Fibroblast of pulmonary artery (primary cell): ENCODE data around the gene SDK1.

Source experiments
- DNase-seq: peaks from one replicate; pipeline ENCODE4 v3.0.0-alpha.2; 2010; ENCODE audit warnings: low read depth
- H3K4me3 ChIP-seq: replicated peaks from 2 replicates; pipeline ENCODE4 v1.5.1; 2011; ENCODE audit warnings: low read depth, mild to moderate bottlenecking, control low read depth, low read length, moderate library complexity
- TF ChIP-seq, protein P1 (sequence below): IDR thresholded peaks from 2 replicates; pipeline ENCODE4 v1.5.1; 2011; ENCODE audit warnings: mild to moderate bottlenecking, control low read depth, low read length, inconsistent platforms; ENCODE audit errors: missing control alignments

SDK1 gene

GRCh38 chr7:4076701-4077294, 775.7 kb downstream of the SDK1 start:
- no peak for DNase-seq
- no peak overlapping the region for H3K4me3 ChIP-seq
- TF ChIP-seq, protein P1, sequence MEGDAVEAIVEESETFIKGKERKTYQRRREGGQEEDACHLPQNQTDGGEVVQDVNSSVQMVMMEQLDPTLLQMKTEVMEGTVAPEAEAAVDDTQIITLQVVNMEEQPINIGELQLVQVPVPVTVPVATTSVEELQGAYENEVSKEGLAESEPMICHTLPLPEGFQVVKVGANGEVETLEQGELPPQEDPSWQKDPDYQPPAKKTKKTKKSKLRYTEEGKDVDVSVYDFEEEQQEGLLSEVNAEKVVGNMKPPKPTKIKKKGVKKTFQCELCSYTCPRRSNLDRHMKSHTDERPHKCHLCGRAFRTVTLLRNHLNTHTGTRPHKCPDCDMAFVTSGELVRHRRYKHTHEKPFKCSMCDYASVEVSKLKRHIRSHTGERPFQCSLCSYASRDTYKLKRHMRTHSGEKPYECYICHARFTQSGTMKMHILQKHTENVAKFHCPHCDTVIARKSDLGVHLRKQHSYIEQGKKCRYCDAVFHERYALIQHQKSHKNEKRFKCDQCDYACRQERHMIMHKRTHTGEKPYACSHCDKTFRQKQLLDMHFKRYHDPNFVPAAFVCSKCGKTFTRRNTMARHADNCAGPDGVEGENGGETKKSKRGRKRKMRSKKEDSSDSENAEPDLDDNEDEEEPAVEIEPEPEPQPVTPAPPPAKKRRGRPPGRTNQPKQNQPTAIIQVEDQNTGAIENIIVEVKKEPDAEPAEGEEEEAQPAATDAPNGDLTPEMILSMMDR = no peak

DNA sequence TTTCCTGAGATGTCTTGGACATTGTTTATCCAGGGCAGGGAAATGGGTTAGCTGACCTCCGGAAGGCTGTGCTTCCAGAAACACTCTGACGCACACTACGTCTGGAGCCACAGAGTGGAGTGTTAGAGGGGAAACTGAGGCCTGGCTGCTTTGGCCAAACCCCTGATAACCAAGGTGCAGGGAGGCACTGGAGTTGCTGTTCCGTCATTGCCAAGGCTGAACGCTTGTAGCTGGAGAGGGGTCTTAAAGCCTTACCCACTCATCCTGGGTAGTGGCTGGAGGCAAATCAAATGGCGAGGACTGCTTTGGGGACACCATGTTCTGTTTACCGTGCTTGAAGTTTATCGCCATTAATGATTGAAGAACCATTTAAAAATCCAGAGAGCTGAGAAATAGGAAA, 776.9 kb downstream of the SDK1 start:
- DNase-seq = no peak
- H3K4me3 ChIP-seq = no peak overlapping the region
- TF ChIP-seq, protein P1 = no peak

DNA sequence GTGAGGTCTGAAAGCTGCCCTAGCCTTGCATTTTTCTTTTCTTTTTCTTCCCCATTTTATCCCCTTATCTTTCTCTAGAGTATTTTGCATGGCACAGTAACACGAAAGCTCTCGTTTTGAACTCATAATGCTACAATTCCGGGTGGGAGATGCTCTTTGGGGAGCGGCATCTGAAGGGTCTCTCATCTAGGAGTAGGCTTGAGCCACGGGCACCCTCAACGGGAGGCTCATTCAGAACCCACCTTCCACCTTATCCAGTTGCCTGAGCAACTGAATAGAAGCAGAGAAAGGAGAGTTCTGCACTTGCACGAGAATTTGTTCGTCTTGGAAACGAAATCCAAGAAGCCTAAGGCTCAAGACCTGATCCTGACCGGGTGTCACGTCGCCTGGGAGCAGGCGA, 777.5 kb downstream of the SDK1 start:
- no peak for DNase-seq
- TF ChIP-seq, protein P1 = no peak

DNA sequence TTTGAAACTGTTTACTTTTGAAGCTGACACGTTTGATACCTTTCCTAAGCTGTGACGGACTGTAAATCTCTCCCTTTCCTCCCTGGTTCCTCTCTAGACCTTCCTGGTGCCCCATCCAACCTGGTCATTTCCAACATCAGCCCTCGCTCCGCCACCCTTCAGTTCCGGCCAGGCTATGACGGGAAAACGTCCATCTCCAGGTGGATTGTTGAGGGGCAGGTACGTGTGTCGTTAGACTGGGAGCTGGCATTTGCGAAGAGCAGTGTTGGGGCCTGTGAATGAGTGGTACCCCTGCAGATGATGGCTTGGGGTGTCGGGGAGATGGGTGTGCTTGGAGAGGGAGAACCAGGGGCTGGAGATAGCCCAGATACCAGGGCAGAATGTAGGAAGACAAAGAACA, 778.3 kb downstream of the SDK1 start:
- no peak for DNase-seq
- TF ChIP-seq, protein P1 = no peak
- H3K4me3 ChIP-seq = no peak overlapping the region

More for the DNA sequence above, 777.5 kb downstream of the SDK1 start:
- no peak overlapping the region for H3K4me3 ChIP-seq

- TF ChIP-seq, protein P1 = no peak
- no peak overlapping the region for H3K4me3 ChIP-seq
- DNase-seq = no peak
Measured at GRCh38 chr7:4079956-4080355, 778.9 kb downstream of the SDK1 start.

GRCh38 chr7:4080954-4081353, 779.9 kb downstream of the SDK1 start:
- no peak for DNase-seq
- no peak overlapping the region for H3K4me3 ChIP-seq
- TF ChIP-seq, protein P1 = no peak

- no peak for DNase-seq
- TF ChIP-seq, protein P1 = no peak
- H3K4me3 ChIP-seq = no peak overlapping the region
Measured at GRCh38 chr7:4083513-4083912, 782.5 kb downstream of the SDK1 start.
